WERI-Rb-1 (cell line): Measurements from ENCODE around the gene WNT3.
"Not testable (repeated sequence)": the region's sequence is repeated elsewhere in the genome, so short reads cannot be mapped to it uniquely, and the experiment has no call there.

Experiments
- DNase-seq: peaks from one replicate; pipeline ENCODE4 v3.0.0-alpha.2; 2020
- H3K27ac ChIP-seq: fragments of 250-450 bp; sonication (Bioruptor Pico); 2 replicates; pipeline ENCODE4 v1.5.1; 2020; ENCODE audit warnings: mild to moderate bottlenecking, moderate library complexity
- H3K27me3 ChIP-seq: fragments of 250-450 bp; sonication (Bioruptor Pico); 2 replicates; pipeline ENCODE4 v1.5.1; 2021; ENCODE audit warnings: mild to moderate bottlenecking, low read depth, moderate library complexity; ENCODE audit not compliant: insufficient read depth, severe bottlenecking
- H3K36me3 ChIP-seq: fragments of 250-450 bp; sonication (Bioruptor Pico); 2 replicates; pipeline ENCODE4 v1.5.1; 2020; ENCODE audit warnings: mild to moderate bottlenecking, moderate library complexity
- H3K4me3 ChIP-seq: 2 replicates; pipeline ENCODE4 v1.5.1; 2011; ENCODE audit warnings: low read depth, mild to moderate bottlenecking, control low read depth, low read length
- H3K9me3 ChIP-seq: fragments of 250-450 bp; sonication (Bioruptor Pico); 2 replicates; pipeline ENCODE4 v1.5.1; 2021; ENCODE audit warnings: mild to moderate bottlenecking, moderate library complexity; ENCODE audit not compliant: severe bottlenecking
- CTCF ChIP-seq: IDR thresholded peaks from 2 replicates; pipeline ENCODE4 v1.5.1; 2011; ENCODE audit warnings: low read depth, mild to moderate bottlenecking, control low read depth, inconsistent platforms, low read length

The WNT3 gene

GRCh38 chr17:46771561-46772474 lies 46.7 kb downstream of the WNT3 start:
- TF ChIP-seq CTCF = no peak
- H3K4me3 ChIP-seq = peak overlapping the region; percentile 58
- no peaks in the 10 kb centered on the region for H3K27me3 ChIP-seq
- H3K9me3 ChIP-seq = no peaks in the 10 kb centered on the region
- peak overlapping the region; percentile 89 for H3K27ac ChIP-seq
- peaks cover 6% of the 10 kb centered on the region; the same call in 1 of the 2 replicates for H3K36me3 ChIP-seq
- DNase-seq = peak; percentile 73

- peak overlapping the region; percentile 89 for H3K27ac ChIP-seq
- 0 out of 2 replicates have a peak, but pooled peaks have one; percentile 14 for TF ChIP-seq CTCF
- DNase-seq = peak; percentile 85
- H3K36me3 ChIP-seq = peaks cover 6% of the 10 kb centered on the region; the same call in 1 of the 2 replicates
- H3K4me3 ChIP-seq = peak overlapping the region; percentile 58
- no peaks in the 10 kb centered on the region for H3K9me3 ChIP-seq
- no peaks in the 10 kb centered on the region for H3K27me3 ChIP-seq
These were observed 47.5 kb downstream of the WNT3 start for GRCh38 chr17:46770818-46771560.

- no peak for DNase-seq
- H3K4me3 ChIP-seq = peak overlapping the region; percentile 58
- no peaks in the 10 kb centered on the region for H3K9me3 ChIP-seq
- H3K27me3 ChIP-seq = no peaks in the 10 kb centered on the region
- H3K36me3 ChIP-seq = peaks cover 10% of the 10 kb centered on the region
- TF ChIP-seq CTCF = no peak
- H3K27ac ChIP-seq = peak overlapping the region; percentile 89
These were observed 48.1 kb downstream of the WNT3 start for GRCh38 chr17:46770439-46770817.

- Histone ChIP-seq H3K27ac (peak overlapping the region; percentile 89), H3K9me3 (no peaks in the 10 kb centered on the region), H3K4me3 (no peak overlapping the region), H3K36me3 (peaks cover 16% of the 10 kb centered on the region), H3K27me3 (no peaks in the 10 kb centered on the region)
- DNase-seq = no peak
- TF ChIP-seq CTCF = no peak
These were observed 48.7 kb downstream of the WNT3 start for GRCh38 chr17:46769531-46770438.

- not testable (repeated sequence) for H3K27me3 ChIP-seq
These were observed 49.6 kb downstream of the WNT3 start for GRCh38 chr17:46768896-46769295.

GRCh38 chr17:46768540-46768870 lies 50.0 kb downstream of the WNT3 start:
- no peak for TF ChIP-seq CTCF
- Histone ChIP-seq H3K36me3 (peaks cover 26% of the 10 kb centered on the region), H3K27ac (no peak overlapping the region), H3K9me3 (no peaks in the 10 kb centered on the region), H3K4me3 (no peak overlapping the region), H3K27me3 (no peaks in the 10 kb centered on the region)
- DNase-seq = no peak

More at GRCh38 chr17:46768896-46769295, 49.6 kb downstream of the WNT3 start:
- not testable (repeated sequence) for DNase-seq, H3K9me3 ChIP-seq, H3K27ac ChIP-seq, H3K4me3 ChIP-seq
- H3K36me3 ChIP-seq = peaks cover 25% of the 10 kb centered on the region
